HCT116 (cell line): ENCODE results near the gene CSN1S1. TPM values are rescaled to one million over a fixed set of nuclear protein-coding genes. Genes with fewer than 3 reads are reported as not detected.

Experiments
- ATAC-seq: fragments of 200-7000 bp; cut with Tn5 transposase; 2 replicates; pipeline ENCODE4 v1.9.1; 2020; ENCODE audit warnings: mild to moderate bottlenecking, moderate library complexity
- Bru-seq: library from RNA; stranded (reverse); fragments of 400-500 nt; gene quantifications from one replicate; lab custom pipeline; 2021; lab: Mats Ljungman, UMichigan
- BruChase-seq, 2 experiments: library from RNA; stranded (reverse); fragments of 400-500 nt; gene quantifications; one replicate each; lab custom pipeline; 2021; lab: Mats Ljungman, UMichigan
- BruUV-seq: library from RNA; stranded (reverse); fragments of 400-500 nt; replicated peaks from 2 replicates; lab custom pipeline; 2021; lab: Mats Ljungman, UMichigan
- CTCF ChIA-PET: fragments of 300-600 bp; sonication (Branson Sonifier 250); formaldehyde crosslinking; loops from one replicate; lab custom pipeline; 2021; ENCODE audit warnings: antibody characterized with exemption; lab: Charles Lee
- POLR2A ChIA-PET: fragments of 300-600, 350-600 bp; sonication (Branson Sonifier 250); formaldehyde crosslinking; loops from one replicate; lab custom pipeline; 2021; ENCODE audit warnings: antibody characterized with exemption; lab: Charles Lee
- RAD21 ChIA-PET, 2 experiments: fragments of 300-600 bp; sonication (Branson Sonifier 250); formaldehyde crosslinking; loops; one replicate each; lab custom pipeline; 2023; ENCODE audit warnings: low total read pairs in 2 of 2; ENCODE audit not compliant: uncharacterized antibody in 2 of 2, unreplicated experiment in 2 of 2, low non-redundant PET in 1 of 2; lab: Charles Lee
- DNase-seq: peaks from one replicate; pipeline ENCODE4 v3.0.0-alpha.2; 2010; ENCODE audit warnings: low read depth, low spot score
- H2AFZ ChIP-seq: fragments of 200-600 bp; shearing (Covaris generic), sonication (generic); 2 replicates; pipeline ENCODE4 v1.6.1; 2017; ENCODE audit warnings: low read depth, mixed run types, mixed read lengths, antibody characterized with exemption, low read length; ENCODE audit not compliant: poor library complexity, severe bottlenecking
- H3K27ac ChIP-seq: 2 replicates; pipeline ENCODE4 v1.5.1; 2012; ENCODE audit warnings: low read depth, low read length
- H3K27me3 ChIP-seq: fragments of 200-600 bp; sonication (generic); 2 replicates; pipeline ENCODE4 v1.6.1; 2016; ENCODE audit warnings: mixed run types, low read length, mixed read lengths; ENCODE audit not compliant: insufficient read depth
- H3K36me3 ChIP-seq, 2 experiments: fragments of 200-500 bp in 1 of 2; fragments of 200-600 bp in 1 of 2; sonication (Bioruptor generic) in 1 of 2; sonication (generic) in 1 of 2; 2 replicates each; pipeline versions ENCODE4 v1.5.1 to v1.6.1; 2014 to 2016; ENCODE audit warnings: low read length in 2 of 2, inconsistent platforms in 1 of 2, mixed read lengths in 1 of 2, mixed run types in 1 of 2; ENCODE audit not compliant: insufficient read depth in 2 of 2, control insufficient read depth in 1 of 2
- H3K4me1 ChIP-seq, 2 experiments: fragments of 200-600 bp in 1 of 2; sonication (generic) in 1 of 2; 2 replicates each; pipeline versions ENCODE4 v1.5.1 to v1.6.1; 2012 to 2017; ENCODE audit warnings: low read length in 2 of 2, inconsistent platforms in 1 of 2, mild to moderate bottlenecking in 1 of 2, mixed read lengths in 1 of 2, mixed run types in 1 of 2, moderate library complexity in 1 of 2; ENCODE audit not compliant: insufficient read depth in 2 of 2, control insufficient read depth in 1 of 2
- H3K4me2 ChIP-seq: fragments of 200-600 bp; sonication (generic); 2 replicates; pipeline ENCODE4 v1.6.1; 2017; ENCODE audit warnings: mixed run types, low read length, mixed read lengths
- H3K4me3 ChIP-seq, 2 experiments: fragments of 200-600 bp in 1 of 2; sonication (generic) in 1 of 2; replicated peaks in 1 of 2; 2 replicates each; pipeline ENCODE4 v1.5.1; 2011 to 2016; ENCODE audit warnings: low read length in 2 of 2, control low read depth in 1 of 2, low read depth in 1 of 2, mild to moderate bottlenecking in 1 of 2, mixed read lengths in 1 of 2, mixed run types in 1 of 2
- H3K79me2 ChIP-seq: fragments of 200-600 bp; sonication (generic); 2 replicates; pipeline ENCODE4 v1.6.1; 2017; ENCODE audit warnings: mild to moderate bottlenecking, mixed run types, low read length, moderate library complexity, mixed read lengths; ENCODE audit not compliant: insufficient read depth
- H3K9ac ChIP-seq: fragments of 200-600 bp; sonication (generic); 2 replicates; pipeline ENCODE4 v1.6.1; 2016; ENCODE audit warnings: low read length, mixed read lengths
- H3K9me2 ChIP-seq: fragments of 200-600 bp; sonication (generic), shearing (Covaris generic); 2 replicates; pipeline ENCODE4 v1.6.1; 2017; ENCODE audit warnings: mixed run types, mild to moderate bottlenecking, moderate library complexity; ENCODE audit not compliant: insufficient read depth
- H3K9me3 ChIP-seq, 2 experiments: fragments of 200-500 bp in 1 of 2; fragments of 200-600 bp in 1 of 2; sonication (Bioruptor generic) in 1 of 2; sonication (generic) in 1 of 2; 2 replicates each; pipeline ENCODE4 v1.6.1; 2014 to 2017; ENCODE audit warnings: low read length in 2 of 2, mixed read lengths in 2 of 2, inconsistent platforms in 1 of 2, low read depth in 1 of 2, mild to moderate bottlenecking in 1 of 2, mixed run types in 1 of 2, moderate library complexity in 1 of 2; ENCODE audit not compliant: control insufficient read depth in 1 of 2, insufficient read depth in 1 of 2
- H4K20me1 ChIP-seq: fragments of 200-600 bp; sonication (generic), shearing (Covaris generic); 2 replicates; pipeline ENCODE4 v1.6.1; 2017; ENCODE audit warnings: mixed run types, mild to moderate bottlenecking, moderate library complexity; ENCODE audit not compliant: insufficient read depth
- ATF3 ChIP-seq: IDR thresholded peaks from 2 replicates; pipeline ENCODE4 v1.6.1; 2012
- CTCF ChIP-seq, 3 experiments: fragments of 200-600 bp in 1 of 3; sonication (generic) in 1 of 3; IDR thresholded peaks in 2 of 3; conservative IDR thresholded peaks in 1 of 3; 2 replicates each; pipeline ENCODE4 v1.5.1; 2012 to 2017; ENCODE audit warnings: low read depth in 2 of 3, low read length in 2 of 3, antibody characterized with exemption in 1 of 3, borderline replicate concordance in 1 of 3, control low read depth in 1 of 3, mild to moderate bottlenecking in 1 of 3, mixed read lengths in 1 of 3, mixed run types in 1 of 3, moderate library complexity in 1 of 3; ENCODE audit not compliant: insufficient read depth in 1 of 3
- EGR1 ChIP-seq: IDR thresholded peaks from 2 replicates; pipeline ENCODE4 v1.6.1; 2012; ENCODE audit warnings: low read depth
- POLR2AphosphoS5 ChIP-seq: IDR thresholded peaks from 2 replicates; pipeline ENCODE4 v1.6.1; 2011; ENCODE audit warnings: mild to moderate bottlenecking, low read depth, low read length, moderate library complexity
- RAD21 ChIP-seq: IDR thresholded peaks from 2 replicates; pipeline ENCODE4 v1.6.1; 2012; ENCODE audit warnings: low read depth, mild to moderate bottlenecking
- SRF ChIP-seq: IDR thresholded peaks from 2 replicates; pipeline ENCODE4 v1.6.1; 2012; ENCODE audit warnings: low read depth
- ZNF274 ChIP-seq: fragments of 200-500 bp; sonication (Bioruptor generic); IDR thresholded peaks from 2 replicates; pipeline ENCODE4 v1.6.1; 2014; ENCODE audit warnings: mild to moderate bottlenecking, low read depth, low read length, inconsistent platforms
- intact Hi-C: fragments of 100-400 bp; cut with micrococcal nuclease; formaldehyde crosslinking; loops from 2 replicates; pipeline ENCODE4 v1.10.0; 2022
- long read RNA-seq: library from polyadenylated mRNA; unstranded; transcript quantifications from one replicate; pipeline ENCODE4 v2.0.0, GENCODE V29; 2021; ENCODE audit not compliant: unreplicated experiment
- polyA plus RNA-seq: library from polyadenylated mRNA; unstranded; fragments of >200 nt; gene quantifications from 2 replicates; pipeline ENCODE4 v1.2.1, GENCODE V29; 2012; ENCODE audit warnings: missing spikeins
- total RNA-seq: library from RNA; stranded (reverse); gene quantifications from one replicate; pipeline ENCODE4 v1.2.1, GENCODE V29; 2021; ENCODE audit not compliant: unreplicated experiment

The CSN1S1 gene
- total RNA-seq (not detected), Bru-seq, nascent RNA (not detected), BruChase-seq, experiment 1, labeled RNA remaining after a 6-hour chase (not detected), BruChase-seq, experiment 2, labeled RNA remaining after a 2-hour chase (not detected)
- not detected in 2 replicates for polyA plus RNA-seq
- long read RNA-seq, result 0 reads

GRCh38 chr4:69930768-69931167 lies at the start of gene CSN1S1:
Gene CSN1S1, plus strand, starts transcription at chr4:69931068. Its CDS starts 1,488 bp downstream, at chr4:69932556.
- Histone ChIP-seq H3K27me3 (no peaks in the 10 kb centered on the region), H3K36me3 (no peaks in the 10 kb centered on the region), H2AFZ (no peak within 1 kb of the TSS), H3K79me2 (no peaks in the 10 kb centered on the region), H3K9me2 (no peaks in the 10 kb centered on the region), H3K9me3 (no peaks in the 10 kb centered on the region), H3K4me2 (no peak within 1 kb of the TSS), H3K9ac (no peak within 1 kb of the TSS), H3K4me1 (no peaks in the 10 kb centered on the region), H4K20me1 (no peaks in the 10 kb centered on the region), H3K27ac (no peak within 1 kb of the TSS), H3K4me3 (no peak within 1 kb of the TSS)
- ATAC-seq, result no peak
- ChIA-PET RAD21 (no interaction called here), CTCF (no interaction called here), POLR2A (no interaction called here)
- TF ChIP-seq POLR2AphosphoS5 (no peak), ZNF274 (no peak)
- BruUV-seq, result no TSS peak
- intact Hi-C loops, result no loop called here
- no peak for DNase-seq

- RAD21 ChIA-PET, result interaction anchor here in 1 of 2 experiments (0.7 kb wide), 1 partner anchor 21 kb away, joined by 3 read pairs; the partner anchor contains the start of gene SULT1E1
- POLR2A ChIA-PET, result no interaction called here
- Histone ChIP-seq H3K4me2 (no peak overlapping the region), H4K20me1 (no peaks in the 10 kb centered on the region), H3K36me3 (no peaks in the 10 kb centered on the region), H3K79me2 (no peaks in the 10 kb centered on the region), H3K4me3 (no peak overlapping the region), H2AFZ (no peak overlapping the region), H3K27me3 (no peaks in the 10 kb centered on the region), H3K9me2 (no peaks in the 10 kb centered on the region), H3K4me1 (no peaks in the 10 kb centered on the region), H3K27ac (no peak overlapping the region), H3K9ac (no peak overlapping the region), H3K9me3 (no peaks in the 10 kb centered on the region)
- intact Hi-C loops, result loop anchor here (1.0 to 5.0 kb wide), 3 partner anchors 192 to 676 kb away; no protein-coding TSS in a partner anchor
- DNase-seq, result peak; percentile 22
- BruUV-seq, result no TSS peak
- ATAC-seq, result peak; percentile 78
- no peak for TF ChIP-seq ATF3
- peak; percentile 86 for TF ChIP-seq RAD21
- TF ChIP-seq CTCF (IDR thresholded peaks at IDR 0.05 in 2 of 3, conservative IDR thresholded peaks at IDR 0.05 in 1 of 3; ENCODE audit: borderline replicate concordance in 1 of 3, insufficient read depth in 1 of 3, low read depth in 2 of 3, low read length in 2 of 3), result peak; percentile 67 to 72 (median 70); a peak in 5 of 6 replicates
- TF ChIP-seq SRF, result no peak
- TF ChIP-seq EGR1, result no peak
- CTCF ChIA-PET, result interaction anchor here (1.0 to 1.5 kb wide), 2 partner anchors 191 to 678 kb away, joined by 3 to 5 read pairs; no protein-coding TSS in a partner anchor
Measured at GRCh38 chr4:69881173-69881773, 49.6 kb upstream of the CSN1S1 start.
